Nephron progenitor cell (in vitro differentiated cells): ENCODE measurements around the gene SLBP.
A peak's percentile ranks its signal among the peaks of the same experiment; 100 is the strongest.

ENCODE experiments used
- DNase-seq: peaks from one replicate; pipeline ENCODE4 v3.0.0; 2021
- H3K27ac Mint-ChIP-seq: 2 replicates; pipeline ENCODE4 v1.8.0; 2021; ENCODE audit warnings: mild to moderate bottlenecking, moderate library complexity, mixed read lengths
- H3K27me3 Mint-ChIP-seq: 2 replicates; pipeline ENCODE4 v1.8.0; 2021; ENCODE audit warnings: mild to moderate bottlenecking, low read depth, mixed read lengths; ENCODE audit not compliant: poor library complexity
- H3K36me3 Mint-ChIP-seq: 2 replicates; pipeline ENCODE4 v1.8.0; 2021; ENCODE audit warnings: low read depth, mixed read lengths
- H3K4me1 Mint-ChIP-seq: 2 replicates; pipeline ENCODE4 v1.8.0; 2021; ENCODE audit warnings: mixed read lengths
- H3K4me3 Mint-ChIP-seq: 2 replicates; pipeline ENCODE4 v1.8.0; 2021; ENCODE audit warnings: mild to moderate bottlenecking, moderate library complexity, mixed read lengths
- H3K9me3 Mint-ChIP-seq: 2 replicates; pipeline ENCODE4 v1.8.0; 2021; ENCODE audit warnings: mild to moderate bottlenecking, moderate library complexity, mixed read lengths
- CTCF ChIP-seq: fragments of 200-600 bp; sonication (generic); IDR thresholded peaks from 2 replicates; pipeline ENCODE4 v1.5.0; 2021; ENCODE audit warnings: antibody characterized with exemption

Gene SLBP

GRCh38 chr4:1751155-1751918, 39.2 kb upstream of the SLBP start:
- no peaks in the 10 kb centered on the region for H3K4me1 Mint-ChIP-seq
- TF ChIP-seq CTCF, result no peak
- H3K27me3 Mint-ChIP-seq, result peaks cover 8% of the 10 kb centered on the region
- no peak for DNase-seq
- no peak overlapping the region for H3K4me3 Mint-ChIP-seq
- H3K36me3 Mint-ChIP-seq, result no peaks in the 10 kb centered on the region
- no peaks in the 10 kb centered on the region for H3K9me3 Mint-ChIP-seq
- H3K27ac Mint-ChIP-seq, result no peak overlapping the region

DNA sequence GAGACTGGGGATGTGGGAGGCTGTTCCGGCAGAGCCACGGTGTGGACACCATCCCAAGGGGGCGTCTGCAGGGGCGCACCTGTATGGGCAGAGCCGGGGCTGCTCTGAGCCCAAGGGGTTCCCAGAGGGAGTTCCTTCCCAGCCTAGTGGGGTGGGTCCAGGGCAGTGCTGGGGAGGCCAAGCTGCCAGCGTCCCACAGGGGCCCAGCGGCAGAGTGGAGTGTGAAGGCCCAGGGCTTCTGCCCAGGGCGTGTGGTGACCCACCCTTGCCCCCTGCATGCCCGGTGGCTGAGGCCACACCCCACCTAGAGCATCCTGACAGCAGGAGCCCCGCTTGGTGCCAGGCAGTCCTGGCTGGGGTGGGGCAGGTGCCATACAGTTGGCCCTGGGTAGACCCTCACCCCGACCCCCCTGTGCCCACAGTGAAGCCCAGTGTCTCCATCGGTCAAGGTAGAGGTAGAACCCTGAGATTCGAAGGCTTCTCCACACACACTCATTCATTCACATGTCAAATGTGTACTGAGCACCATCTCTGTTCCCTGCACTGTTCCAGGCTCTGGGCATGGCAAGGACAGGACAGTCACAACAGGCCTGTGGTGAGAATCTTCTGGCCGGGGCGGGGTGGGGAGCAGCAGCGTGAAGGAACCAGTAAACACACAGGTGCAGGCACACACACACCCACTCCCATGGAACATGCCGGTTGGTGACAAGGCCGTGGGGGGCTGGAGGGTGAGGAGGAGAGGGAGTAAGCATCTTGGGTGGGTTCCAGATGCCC, 38.4 kb upstream of the SLBP start:
- Mint-ChIP-seq H3K36me3 (no peaks in the 10 kb centered on the region), H3K9me3 (no peaks in the 10 kb centered on the region), H3K4me3 (no peak overlapping the region), H3K27ac (no peak overlapping the region), H3K4me1 (no peaks in the 10 kb centered on the region), H3K27me3 (peaks cover 8% of the 10 kb centered on the region)
- no peak for TF ChIP-seq CTCF
- DNase-seq, result no peak

DNA sequence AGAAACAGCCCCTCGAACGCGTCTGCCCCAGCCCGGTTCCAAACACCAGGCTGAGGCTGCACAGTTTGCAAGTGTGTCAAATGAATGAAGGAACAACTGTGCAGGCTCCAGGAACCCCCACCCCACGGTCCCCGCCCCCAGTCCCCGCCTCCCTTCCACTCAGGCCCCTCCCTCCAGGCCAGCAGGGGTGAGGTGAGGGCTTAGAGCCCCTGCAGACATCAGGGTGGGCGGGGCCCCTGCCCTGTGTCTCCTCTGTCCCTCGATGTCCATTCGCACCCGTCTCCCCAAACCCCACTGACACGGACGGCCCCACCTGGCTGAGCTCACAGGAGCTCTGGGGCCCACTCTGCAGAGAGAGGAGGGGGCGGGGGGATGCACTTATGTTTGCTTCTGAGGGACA, 37.7 kb upstream of the SLBP start:
- Mint-ChIP-seq H3K4me1 (no peaks in the 10 kb centered on the region), H3K36me3 (peaks cover 3% of the 10 kb centered on the region), H3K4me3 (no peak overlapping the region), H3K27me3 (peaks cover 8% of the 10 kb centered on the region), H3K27ac (no peak overlapping the region), H3K9me3 (no peaks in the 10 kb centered on the region)
- TF ChIP-seq CTCF, result no peak
- no peak for DNase-seq

DNA sequence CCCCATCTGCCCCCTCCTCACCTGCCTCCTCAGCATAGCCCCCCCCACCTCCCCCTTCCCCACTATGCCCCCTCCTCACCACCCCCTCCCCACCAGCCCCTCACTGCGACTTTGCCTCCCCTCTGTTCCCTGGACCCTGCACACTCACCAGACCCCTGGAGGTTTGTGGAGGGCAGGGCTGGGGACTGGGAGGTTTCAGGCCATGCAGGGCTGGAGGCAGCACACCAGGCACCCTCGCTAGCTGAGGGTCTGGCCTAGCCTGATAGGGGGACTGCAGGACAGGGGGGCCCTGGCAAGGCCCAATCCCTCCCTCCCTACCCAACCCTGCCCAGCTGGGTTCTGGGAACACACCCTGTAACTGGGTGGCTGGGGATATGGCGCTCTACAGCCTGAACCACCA, 37.3 kb upstream of the SLBP start:
- TF ChIP-seq CTCF, result no peak
- H3K4me1 Mint-ChIP-seq, result no peaks in the 10 kb centered on the region
- H3K27ac Mint-ChIP-seq, result no peak overlapping the region
- H3K36me3 Mint-ChIP-seq, result peaks cover 5% of the 10 kb centered on the region
- H3K27me3 Mint-ChIP-seq, result peaks cover 6% of the 10 kb centered on the region
- no peak for DNase-seq
- no peaks in the 10 kb centered on the region for H3K9me3 Mint-ChIP-seq
- H3K4me3 Mint-ChIP-seq, result no peak overlapping the region

DNA sequence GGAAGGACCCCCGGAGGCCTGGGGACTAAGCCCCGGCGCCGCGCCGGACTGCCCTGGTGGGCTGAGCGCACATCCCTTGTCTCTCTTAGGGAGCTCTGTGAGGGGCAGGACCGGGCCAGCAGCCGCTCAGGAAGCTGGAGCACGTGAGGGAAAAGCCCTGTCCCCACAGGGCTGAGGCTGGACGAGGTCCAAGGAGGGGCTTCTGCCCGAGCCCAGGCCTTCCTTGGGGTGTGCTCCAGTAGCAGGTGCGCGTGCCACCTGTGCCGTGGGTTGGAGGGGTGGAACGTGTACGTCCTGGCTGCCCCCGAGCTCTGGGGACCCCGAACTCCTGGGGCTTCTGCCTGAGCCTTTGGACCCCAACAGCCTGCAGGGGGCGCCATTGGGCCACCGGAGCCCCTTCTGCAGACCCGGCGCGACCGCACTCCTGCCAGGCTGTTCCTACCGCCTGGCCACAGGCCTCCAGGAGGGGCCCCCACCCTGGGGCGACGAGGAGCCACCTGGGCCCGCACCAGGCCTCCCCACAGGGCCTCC, 36.4 kb upstream of the SLBP start:
- Mint-ChIP-seq H3K27ac (no peak overlapping the region), H3K4me1 (no peaks in the 10 kb centered on the region), H3K27me3 (peaks cover 4% of the 10 kb centered on the region), H3K9me3 (no peaks in the 10 kb centered on the region), H3K4me3 (no peak overlapping the region), H3K36me3 (peaks cover 6% of the 10 kb centered on the region)
- TF ChIP-seq CTCF, result peak; percentile 85
- DNase-seq, result peak; percentile 94
